ENCODE data around the gene ZNF514. TPM values are rescaled to one million over a fixed set of nuclear protein-coding genes. Genes with fewer than 3 reads are reported as not detected.

The ZNF514 gene
- total and polyA plus RNA-seq, 2 of the 8 experiments (the other 6 are each of a cell fraction or from before 2014, with no cell fraction given): 5.3 to 13.3 TPM

- TF ChIP-seq CHD7 (IDR thresholded peaks at IDR 0.05; ENCODE audit: insufficient replicate concordance, low read length) (no peak), USF2 (IDR thresholded peaks at IDR 0.05; ENCODE audit: low read length) (0 out of 2 replicates have a peak, but pooled peaks have one; percentile 5), BACH1 (IDR thresholded peaks at IDR 0.05; ENCODE audit: low read length) (no peak), BCL11A (IDR thresholded peaks at IDR 0.05; ENCODE audit: low read depth in 2 of 2, low read length in 2 of 2) (no peak), RFX5 (IDR thresholded peaks at IDR 0.05; ENCODE audit: borderline replicate concordance, low read depth, low read length) (no peak), YY1 (IDR thresholded peaks at IDR 0.05; ENCODE audit: low read depth, low read length) (peak; percentile 96), RXRA (IDR thresholded peaks at IDR 0.05; ENCODE audit: insufficient read depth, low read depth, low read length) (no peak), E2F6 (IDR thresholded peaks at IDR 0.05) (no peak), TAF1 (IDR thresholded peaks at IDR 0.05; ENCODE audit: low read depth, low read length) (peak; percentile 95)
Observed at GRCh38 chr2:95165371-95166064, 5.9 kb upstream of the ZNF514 start, which contains the start of gene ZNF2 (continued).

Measured in H1 (cell line).